Nucleus accumbens (tissue), 56 donors: Measurements from ENCODE around the gene LDHB.
"Not testable (repeated sequence)": the region's sequence is repeated elsewhere in the genome, so short reads cannot be mapped to it uniquely, and the experiment has no call there.

Experiments used
- DNase-seq, 56 donors: peaks; one replicate each; lab custom pipeline; 2025; lab: John Stamatoyannopoulos, UW

LDHB gene

DNA sequence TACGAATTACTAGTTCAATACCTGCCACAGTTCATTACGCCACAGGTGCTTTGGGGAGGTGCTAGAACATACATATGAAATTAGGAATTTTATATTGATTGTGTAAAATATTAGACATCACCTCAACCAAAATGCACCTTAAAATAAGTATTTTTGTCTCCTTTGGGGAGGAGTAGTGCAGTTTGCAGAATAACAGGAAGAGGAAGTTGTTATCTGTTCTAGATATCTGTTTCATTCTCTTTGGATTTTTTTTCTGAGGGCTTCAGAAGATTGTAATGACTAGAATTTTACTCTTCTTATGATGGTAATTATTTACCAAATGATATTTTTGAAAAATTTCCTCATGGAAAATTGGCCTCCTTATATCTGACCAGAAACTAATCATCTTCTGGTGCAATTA is 43.1 kb downstream of the LDHB start:
- DNase-seq: no peak

DNA sequence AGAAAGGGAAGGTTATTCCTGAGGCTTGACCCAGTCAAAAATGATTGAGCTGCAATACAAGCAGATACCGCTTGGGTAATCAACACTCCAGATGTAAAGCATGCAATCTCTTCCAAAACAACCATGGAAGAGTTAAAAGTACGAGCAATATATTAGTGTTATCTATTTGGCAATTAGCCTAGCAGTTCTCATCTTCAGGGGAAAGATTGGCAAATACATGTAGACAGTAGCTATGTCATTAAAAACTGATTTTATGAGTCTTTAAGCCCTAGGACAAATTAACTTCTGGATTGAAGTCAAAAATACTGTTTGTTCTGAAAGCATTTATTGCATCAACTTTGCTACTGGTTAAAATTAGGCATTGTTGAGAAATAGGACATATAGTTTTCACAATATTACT is 43.7 kb downstream of the LDHB start:
- no peak for DNase-seq

DNA sequence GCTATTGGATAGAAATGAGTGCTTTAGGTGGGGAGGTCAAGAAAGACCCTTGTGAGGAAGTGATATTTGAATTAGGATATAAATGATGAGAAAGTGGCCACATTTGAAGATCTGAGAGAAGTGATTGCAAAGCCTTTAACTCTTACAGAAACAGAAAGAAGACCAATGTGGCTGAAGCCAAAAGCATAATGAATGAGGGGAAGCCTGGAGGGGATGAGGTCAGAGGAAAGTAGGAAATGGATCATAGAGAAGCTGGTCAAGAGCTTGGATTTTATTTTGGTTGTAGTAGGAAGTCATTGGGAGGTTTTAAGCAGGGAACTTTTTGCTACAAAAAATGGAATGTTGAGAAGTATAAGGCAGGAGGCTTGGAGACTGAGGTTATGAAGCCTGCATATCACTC is 49.4 kb downstream of the LDHB start:
- DNase-seq: no peak

DNA sequence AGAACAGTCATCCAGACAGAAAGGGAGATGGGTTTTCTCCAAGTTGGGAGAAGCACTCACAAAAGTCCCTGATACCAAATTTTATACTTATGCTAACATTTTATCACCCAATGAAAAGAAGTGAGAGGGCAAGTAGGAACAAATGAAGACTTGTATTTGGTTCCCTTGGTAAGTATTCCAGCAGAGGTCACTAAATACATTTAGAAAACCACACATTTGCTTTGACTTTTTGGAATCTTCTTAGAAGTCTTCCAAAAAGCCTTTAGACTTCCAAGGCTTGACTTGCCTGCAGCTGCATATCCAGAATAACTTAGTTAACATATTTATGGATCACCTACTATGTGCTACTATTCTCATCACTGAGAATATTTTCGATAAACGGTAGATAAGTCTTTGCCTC is 49.9 kb downstream of the LDHB start:
- no peak for DNase-seq

DNA sequence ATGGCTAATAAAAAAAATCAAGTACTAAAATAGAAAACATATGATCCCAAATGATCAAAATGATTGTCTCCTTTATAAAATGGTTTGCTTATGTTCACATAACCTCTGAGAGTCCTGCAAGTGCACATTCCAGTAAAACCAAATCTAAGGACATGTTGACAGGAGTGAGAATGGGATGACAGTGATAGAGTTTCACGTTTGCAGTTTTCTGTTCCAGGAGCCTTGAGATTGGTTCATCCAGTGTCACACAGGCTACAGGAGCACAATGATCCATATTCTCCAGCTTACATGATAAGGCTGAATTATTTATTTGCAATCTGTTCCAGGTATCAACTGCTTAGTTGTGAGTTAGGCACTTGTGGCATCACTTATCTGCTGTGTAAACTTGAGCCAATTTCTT is 51.5 kb downstream of the LDHB start:
- DNase-seq: no peak

DNA sequence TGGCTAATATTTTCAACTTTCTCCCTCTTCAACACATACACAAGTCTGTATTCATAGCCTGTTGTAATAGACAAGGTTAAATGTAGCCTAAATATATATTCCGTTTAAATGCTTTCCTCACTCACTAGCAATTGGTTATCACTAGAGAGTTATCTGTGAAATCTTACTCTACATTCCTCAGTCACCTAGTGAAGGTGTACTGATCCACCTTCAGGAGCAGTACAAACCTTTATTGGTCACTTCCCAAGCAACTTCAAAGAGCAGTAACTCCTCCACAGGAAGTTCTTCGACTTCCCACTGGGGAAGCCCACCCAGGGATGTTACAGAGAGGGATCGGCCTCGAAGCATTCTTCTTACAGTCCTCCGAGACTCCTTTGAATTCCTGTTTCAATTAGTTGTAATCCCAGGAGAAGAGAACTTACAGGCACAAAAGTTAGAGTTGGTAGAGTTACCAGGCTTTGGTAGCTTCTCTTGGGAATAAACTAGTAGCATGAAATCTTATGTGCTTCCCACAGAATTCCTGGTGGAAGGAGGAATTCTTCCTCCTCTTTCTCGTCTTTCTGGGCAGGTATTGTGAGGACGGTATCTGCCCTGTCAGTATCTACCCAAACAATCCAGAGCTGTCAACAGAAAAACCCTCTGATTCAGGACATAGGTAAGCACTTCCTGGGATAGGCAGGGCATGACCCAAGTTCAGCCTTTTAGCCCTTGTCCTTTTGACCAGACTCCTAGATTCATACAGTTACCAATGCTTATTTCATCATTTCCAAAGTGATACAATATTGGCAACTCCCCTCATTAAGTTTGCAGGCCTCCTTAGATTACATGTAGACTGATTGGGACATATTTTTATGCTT is 53.2 kb downstream of the LDHB start, which contains the start of gene GYS2:
Gene GYS2, minus strand, starts transcription at position 603 of the 857 bp plus-strand sequence. Its CDS starts 255 bp downstream, at position 348.
- no peak for DNase-seq

DNA sequence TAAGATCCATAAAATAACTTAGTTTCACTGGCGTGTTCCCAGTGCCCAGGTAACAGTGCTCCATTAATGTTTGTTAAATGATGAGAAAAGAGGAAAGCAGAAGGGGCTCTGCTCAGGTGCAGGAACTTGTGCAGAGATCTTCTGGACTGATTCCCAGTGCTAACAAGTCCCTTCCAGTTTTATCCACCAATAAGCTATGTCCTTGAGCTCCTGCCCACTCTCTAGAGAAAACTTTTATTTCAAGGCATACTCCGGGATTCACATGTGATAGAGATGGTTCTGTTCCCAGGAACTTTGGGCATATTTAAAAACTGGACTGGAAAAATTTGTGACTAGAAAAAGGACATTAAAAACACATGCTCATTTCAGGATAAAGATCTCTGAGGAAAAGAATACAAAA is 54.9 kb downstream of the LDHB start:
- no peak for DNase-seq

DNA sequence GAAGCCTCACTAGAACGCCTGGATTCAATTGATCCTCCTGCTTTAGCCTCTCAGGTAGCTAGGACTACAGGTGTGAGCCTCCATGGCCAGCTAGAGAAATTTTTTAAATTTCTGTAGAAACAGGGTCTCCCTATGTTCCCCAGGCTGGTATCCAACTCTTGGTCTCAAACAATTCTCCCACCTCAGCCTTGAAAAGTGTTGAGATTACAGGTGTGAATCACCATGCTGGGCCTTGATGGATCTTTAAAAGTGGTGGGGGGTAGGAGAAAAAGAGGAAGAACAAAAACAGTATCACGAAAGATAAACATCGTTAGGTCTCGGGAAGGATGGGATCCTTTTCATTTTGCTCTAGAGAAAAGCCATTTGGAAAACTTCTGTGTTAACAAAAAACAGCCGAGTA is 57.4 kb downstream of the LDHB start:
- no peak for DNase-seq

DNA sequence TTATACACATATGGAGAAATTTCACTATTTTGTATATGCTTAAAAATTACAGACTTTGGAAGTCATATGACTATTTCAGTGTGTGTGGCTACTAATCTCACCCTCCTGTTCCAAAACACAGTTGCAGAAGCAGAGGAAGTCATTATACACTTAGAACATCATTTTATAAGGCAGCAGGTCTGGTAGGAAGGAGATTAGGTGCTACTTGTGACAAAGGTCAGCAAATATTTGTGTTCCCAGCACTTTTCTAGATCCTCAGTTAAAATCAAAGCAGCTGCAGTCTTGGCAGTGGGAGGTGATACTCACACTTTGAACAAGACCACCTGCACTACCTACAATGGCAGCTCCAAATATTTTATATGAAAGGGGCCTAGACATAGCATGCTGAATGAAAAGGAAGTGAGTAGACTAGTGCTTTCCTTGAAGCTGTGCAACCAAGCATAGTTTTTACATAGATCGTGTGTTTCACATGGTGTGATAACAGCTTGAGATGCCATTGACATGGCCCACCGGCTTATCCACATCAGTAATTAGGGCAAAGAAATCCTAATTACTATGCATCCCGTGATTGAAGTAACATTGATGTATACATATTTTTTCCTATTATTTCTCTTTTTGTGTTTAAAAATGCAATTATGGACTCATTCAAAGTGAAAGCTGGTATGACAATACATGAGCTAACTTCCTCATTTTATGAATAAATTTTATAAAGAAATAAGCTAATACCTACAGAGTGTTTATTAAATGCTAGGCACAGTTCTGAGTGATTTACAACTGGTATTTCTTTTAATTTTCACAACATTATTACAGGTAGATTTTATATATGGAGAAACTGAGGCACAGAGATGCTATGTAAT is 58.3 kb downstream of the LDHB start:
- DNase-seq: no peak

DNA sequence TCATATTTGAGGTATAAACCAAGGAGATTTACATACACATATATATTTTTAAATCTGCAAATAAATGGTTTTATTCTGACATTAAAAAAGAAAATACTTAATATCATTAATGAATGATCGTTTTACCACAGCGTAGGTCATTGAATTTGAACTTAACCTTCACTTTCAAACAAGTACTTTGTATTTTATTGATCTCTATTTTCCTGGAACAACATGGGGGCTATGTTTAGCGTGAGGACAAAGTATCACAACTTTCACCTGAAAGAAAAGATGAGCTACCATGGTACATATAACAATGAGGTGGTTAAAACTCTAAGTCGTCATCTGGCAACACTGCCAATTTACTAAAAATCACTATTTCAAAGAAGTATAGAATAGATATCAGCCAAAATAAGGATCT is 59.0 kb downstream of the LDHB start:
- no peak for DNase-seq

DNA sequence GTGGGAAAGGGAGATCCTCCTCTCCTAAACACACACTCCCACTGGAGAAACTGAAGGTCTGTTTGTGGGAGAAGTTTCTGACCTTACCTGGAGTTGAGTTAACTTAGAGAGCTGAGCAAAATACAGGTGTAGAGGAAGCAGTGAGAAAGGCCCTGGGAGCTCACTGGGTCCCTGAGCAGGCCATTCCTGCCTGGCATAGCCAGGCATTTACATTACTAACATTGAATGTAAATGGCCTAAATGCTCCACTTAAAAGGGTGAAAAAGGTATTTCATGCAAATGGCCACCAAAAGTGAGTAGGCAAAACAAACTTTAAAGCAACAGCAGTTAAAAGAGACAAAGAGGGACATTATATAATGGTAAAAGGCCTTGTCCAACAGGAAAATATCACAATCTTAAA is 62.3 kb downstream of the LDHB start:
- DNase-seq: not testable (repeated sequence)

DNA sequence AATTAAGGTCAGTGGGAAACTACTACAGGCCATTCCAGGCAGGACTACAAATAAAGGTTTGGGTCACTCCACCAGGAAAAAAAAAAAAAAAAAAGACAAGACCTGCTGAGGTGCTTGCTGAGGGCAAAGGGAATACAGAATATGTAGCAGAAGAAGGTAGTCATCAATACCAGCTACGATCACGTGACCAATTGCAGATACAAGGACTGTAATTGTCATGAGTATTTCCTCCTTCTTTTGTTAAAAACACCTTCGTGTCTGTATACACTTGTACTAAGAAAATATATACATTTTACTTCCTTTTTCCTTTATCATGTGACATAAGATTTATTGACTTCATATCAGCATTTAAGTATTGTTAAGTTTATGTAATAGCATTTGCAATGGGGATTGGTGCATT is 72.2 kb downstream of the LDHB start:
- DNase-seq: no peak
